Common myeloid progenitor, CD34-positive (primary cell): ENCODE measurements around the gene AK4.
"Not testable (repeated sequence)": the region's sequence is repeated elsewhere in the genome, so short reads cannot be mapped to it uniquely, and the experiment has no call there.

Source experiments
- CTCF ChIA-PET: fragments of 350-600 bp; sonication (Branson Sonifier 250); formaldehyde crosslinking; loops from one replicate; lab custom pipeline; 2021; ENCODE audit warnings: antibody characterized with exemption; lab: Charles Lee
- POLR2A ChIA-PET: fragments of 350-600 bp; sonication (Branson Sonifier 250); formaldehyde crosslinking; loops from one replicate; lab custom pipeline; 2021; ENCODE audit warnings: antibody characterized with exemption; lab: Charles Lee
- DNase-seq, 3 donors: peaks; one replicate each; pipeline versions ENCODE4 v3.0.0 to v3.0.0-alpha.2; 2013
- H3K27ac ChIP-seq, 2 experiments: 1 replicate in 1 of 2; 2 replicates in 1 of 2; pipeline ENCODE4 v1.7.0; 2013; ENCODE audit warnings: inconsistent platforms in 2 of 2, low read length in 2 of 2, mild to moderate bottlenecking in 2 of 2, low read depth in 1 of 2, moderate library complexity in 1 of 2; ENCODE audit not compliant: severe bottlenecking in 2 of 2, insufficient read depth in 1 of 2, poor library complexity in 1 of 2
- H3K27me3 ChIP-seq, 5 experiments: replicated peaks in 2 of 5; 1 replicate in 3 of 5; 2 replicates in 2 of 5; pipeline versions ENCODE4 v1.6.1 to v1.7.0; 2013; ENCODE audit warnings: low read length in 4 of 5, mild to moderate bottlenecking in 2 of 5, moderate library complexity in 2 of 5, inconsistent platforms in 1 of 5; ENCODE audit not compliant: insufficient read depth in 5 of 5, control insufficient read depth in 4 of 5
- H3K36me3 ChIP-seq, 4 experiments: 1 replicate in 2 of 4; 2 replicates in 2 of 4; pipeline versions ENCODE4 v1.6.1 to v1.7.0; 2013; ENCODE audit warnings: low read length in 3 of 4, control low read depth in 1 of 4, mild to moderate bottlenecking in 1 of 4; ENCODE audit not compliant: control insufficient read depth in 4 of 4, insufficient read depth in 4 of 4
- H3K4me1 ChIP-seq, 4 experiments: 1 replicate in 3 of 4; 2 replicates in 1 of 4; pipeline versions ENCODE4 v1.6.1 to v1.7.1; 2013; ENCODE audit warnings: low read length in 3 of 4, mild to moderate bottlenecking in 3 of 4, control low read depth in 1 of 4, inconsistent platforms in 1 of 4, moderate library complexity in 1 of 4; ENCODE audit not compliant: control insufficient read depth in 4 of 4, insufficient read depth in 4 of 4; ENCODE audit errors: control extremely low read depth in 1 of 4
- H3K4me3 ChIP-seq, 7 experiments: 1 replicate in 4 of 7; 2 replicates in 3 of 7; pipeline versions ENCODE4 v1.5.1 to v1.7.0; 2013; ENCODE audit warnings: mild to moderate bottlenecking in 7 of 7, low read length in 6 of 7, moderate library complexity in 6 of 7, inconsistent platforms in 2 of 7, low read depth in 2 of 7, control low read depth in 1 of 7; ENCODE audit not compliant: insufficient read depth in 4 of 7, control insufficient read depth in 1 of 7; ENCODE audit errors: extremely low read depth in 1 of 7
- H3K9me3 ChIP-seq, 5 experiments: 1 replicate in 4 of 5; 2 replicates in 1 of 5; pipeline versions ENCODE4 v1.6.1 to v1.7.1; 2013; ENCODE audit warnings: low read length in 4 of 5, mild to moderate bottlenecking in 2 of 5, inconsistent platforms in 1 of 5, low read depth in 1 of 5, moderate library complexity in 1 of 5; ENCODE audit not compliant: control insufficient read depth in 4 of 5, insufficient read depth in 2 of 5; ENCODE audit errors: control extremely low read depth in 1 of 5
- WGBS: methylation state at CpG from one replicate; pipeline ENCODE4 v1.1.5; 2013; ENCODE audit not compliant: insufficient coverage; 5-methylcytosine and 5-hydroxymethylcytosine counted together

The AK4 gene

GRCh38 chr1:65231718-65232330, 83.8 kb downstream of the AK4 start:
- ChIA-PET CTCF (interaction anchor here (0.6 to 3.2 kb wide), 17 partner anchors 10 to 456 kb away, joined by 3 to 24 read pairs (median 3); no protein-coding TSS in a partner anchor), POLR2A (interaction anchor here (1.0 kb wide), 1 partner anchor 27 kb away, joined by 4 read pairs; no protein-coding TSS in a partner anchor)
- no CpG with 5 or more reads among the region's 4 CpGs for WGBS
- Histone ChIP-seq H3K27ac (peak overlapping the region in 1 of 2 experiments; percentile 82), H3K4me1 (peaks cover 19 to 68% (median 45%) of the 10 kb centered on the region in 4 experiments), H3K27me3 (no peaks in the 10 kb centered on the region), H3K4me3 (no peak overlapping the region), H3K36me3 (no peaks in the 10 kb centered on the region), H3K9me3 (no peaks in the 10 kb centered on the region)
- DNase-seq = peak; percentile 18 to 71 (median 51)

- H3K27me3 ChIP-seq = no peaks in the 10 kb centered on the region
- no peak overlapping the region for H3K4me3 ChIP-seq
- ChIA-PET CTCF (interaction anchor here (0.6 to 3.2 kb wide), 9 partner anchors 9 to 455 kb away, joined by 3 to 24 read pairs (median 6); no protein-coding TSS in a partner anchor), POLR2A (interaction anchor here (1.0 kb wide), 1 partner anchor 26 kb away, joined by 4 read pairs; no protein-coding TSS in a partner anchor)
- H3K27ac ChIP-seq = peak overlapping the region in 1 of 2 experiments; percentile 82
- peaks cover 19 to 68% (median 45%) of the 10 kb centered on the region in 4 experiments for H3K4me1 ChIP-seq
- no CpG with 5 or more reads among the region's 4 CpGs for WGBS
- DNase-seq = peak; percentile 22 to 73 (median 63)
- H3K36me3 ChIP-seq = no peaks in the 10 kb centered on the region
- no peaks in the 10 kb centered on the region for H3K9me3 ChIP-seq
These were observed 84.5 kb downstream of the AK4 start for GRCh38 chr1:65232461-65232990.

GRCh38 chr1:65233782-65234181, 85.8 kb downstream of the AK4 start:
- Histone ChIP-seq H3K27ac (peak overlapping the region in 1 of 2 experiments; percentile 82), H3K4me1 (peaks cover 19 to 65% (median 44%) of the 10 kb centered on the region in 4 experiments), H3K9me3 (no peaks in the 10 kb centered on the region), H3K4me3 (no peak overlapping the region), H3K36me3 (no peaks in the 10 kb centered on the region), H3K27me3 (no peaks in the 10 kb centered on the region)
- no peak for DNase-seq
- WGBS = 0% methylated on average over 1 of the region's 2 CpGs
- ChIA-PET CTCF (interaction anchor here (1.0 to 4.1 kb wide), 4 partner anchors 18 to 454 kb away, joined by 3 to 24 read pairs (median 12); no protein-coding TSS in a partner anchor), POLR2A (no interaction called here)

GRCh38 chr1:65235867-65236805, 88.1 kb downstream of the AK4 start:
- no peak overlapping the region for H3K27ac ChIP-seq
- no peaks in the 10 kb centered on the region for H3K27me3 ChIP-seq
- ChIA-PET POLR2A (interaction anchor here (0.6 kb wide), 1 partner anchor 286 kb away, joined by 5 read pairs; no protein-coding TSS in a partner anchor), CTCF (interaction anchor here (0.8 to 4.1 kb wide), 14 partner anchors 10 to 454 kb away, joined by 3 to 18 read pairs (median 4); no protein-coding TSS in a partner anchor)
- no peaks in the 10 kb centered on the region for H3K36me3 ChIP-seq
- DNase-seq = peak; percentile 66 to 80 (median 80)
- WGBS = no CpG with 5 or more reads among the region's 3 CpGs
- H3K4me3 ChIP-seq = no peak overlapping the region
- peaks cover 7 to 42% (median 26%) of the 10 kb centered on the region in 4 experiments for H3K4me1 ChIP-seq
- no peaks in the 10 kb centered on the region for H3K9me3 ChIP-seq

- DNase-seq, H3K27ac ChIP-seq, H3K4me3 ChIP-seq, H3K9me3 ChIP-seq, POLR2A ChIA-PET, H3K27me3 ChIP-seq, H3K36me3 ChIP-seq: not testable (repeated sequence)
- 100% methylated on average over 1 of the region's 1 CpG for WGBS
- CTCF ChIA-PET = interaction anchor here (0.8 to 4.1 kb wide), 10 partner anchors 9 to 453 kb away, joined by 3 to 18 read pairs (median 4); no protein-coding TSS in a partner anchor
- H3K4me1 ChIP-seq = peaks cover under 1 to 32% (median 19%) of the 10 kb centered on the region in 4 experiments
These were observed 89.1 kb downstream of the AK4 start for GRCh38 chr1:65237088-65237487.

- H3K9me3 ChIP-seq = no peaks in the 10 kb centered on the region
- CTCF ChIA-PET = interaction anchor here (1.1 to 1.5 kb wide), 3 partner anchors 22 to 452 kb away, joined by 3 to 4 read pairs (median 4); no protein-coding TSS in a partner anchor
- peaks cover 0 to 28% (median 15%) of the 10 kb centered on the region in 4 experiments for H3K4me1 ChIP-seq
- H3K27me3 ChIP-seq = no peaks in the 10 kb centered on the region
- WGBS = no CpG with 5 or more reads among the region's 4 CpGs
- H3K4me3 ChIP-seq = no peak overlapping the region
- POLR2A ChIA-PET = no interaction called here
- no peak overlapping the region for H3K27ac ChIP-seq
- H3K36me3 ChIP-seq = no peaks in the 10 kb centered on the region
- DNase-seq = no peak
These were observed 89.5 kb downstream of the AK4 start for GRCh38 chr1:65237503-65237902.
